Endothelial cell of hepatic sinusoid (primary cell): ENCODE data around the gene CASD1.

Source experiments
- in situ Hi-C: cut with HindIII; loops from 2 replicates; pipeline ENCODE4 v1.10.0; 2017; ENCODE audit warnings: low sequenced_read_pairs

The CASD1 gene

GRCh38 chr7:94509264-94509886 lies at the start of gene CASD1:
Gene CASD1 (plus strand): TSS chr7:94509809. CDS start chr7:94510085, 276 bp downstream.
- in situ Hi-C loops = no loop called here

DNA sequence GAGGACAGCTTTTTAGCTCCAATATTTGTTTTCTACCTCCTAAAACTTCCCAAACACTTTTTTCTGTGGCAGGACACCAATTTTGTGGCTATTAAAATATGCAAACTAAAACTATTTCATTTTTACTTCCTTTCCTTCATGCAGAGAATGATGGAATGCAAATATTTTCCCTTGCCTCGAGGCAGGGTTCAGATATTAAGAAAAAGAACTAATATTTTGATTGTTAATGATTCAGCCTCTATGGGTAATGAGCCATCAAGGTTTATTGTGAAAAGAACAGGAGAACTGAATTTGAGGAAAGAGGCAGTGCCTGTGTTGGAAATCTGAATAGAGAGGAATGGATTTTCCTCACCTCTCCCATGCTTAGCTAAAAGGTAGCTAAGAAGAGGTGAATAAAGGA lies 43.1 kb upstream of the CASD1 start:
- in situ Hi-C loops = no loop called here

DNA sequence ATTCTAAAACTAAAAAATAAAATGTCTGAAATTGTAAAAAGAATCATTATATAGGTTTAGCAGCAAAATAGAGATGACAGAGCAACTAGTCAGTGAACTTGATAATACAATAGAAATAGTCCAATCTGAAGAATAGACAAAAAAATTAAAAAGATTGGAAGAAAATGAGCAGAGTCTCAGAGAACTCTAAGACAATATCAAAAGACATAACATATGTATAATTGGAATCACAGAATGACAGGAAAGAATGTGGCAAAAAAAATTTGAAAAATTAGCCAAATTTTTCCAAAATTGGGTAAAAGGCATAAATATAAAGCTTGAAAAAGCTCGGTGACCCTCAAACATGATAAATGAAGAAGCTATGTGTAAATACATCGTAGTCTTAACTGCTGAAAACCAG lies 38.0 kb upstream of the CASD1 start:
- in situ Hi-C loops = no loop called here

DNA sequence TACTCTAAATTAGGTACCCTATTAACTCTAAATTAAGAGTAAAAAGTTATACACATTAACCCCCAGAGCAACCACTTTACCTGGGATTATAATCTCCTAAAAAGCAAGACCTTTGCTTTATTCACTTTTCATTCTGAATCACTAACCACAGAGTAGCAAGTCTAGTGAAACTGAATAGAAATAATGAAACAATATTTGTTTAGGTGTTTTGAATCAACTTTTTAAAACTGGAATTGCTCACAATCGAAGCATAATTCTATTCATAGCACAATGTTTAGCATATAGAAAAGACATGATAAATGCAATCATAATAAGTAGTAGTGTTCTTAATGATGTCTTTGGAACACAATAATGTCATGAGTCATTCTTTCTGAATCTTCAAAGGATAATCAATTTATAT lies 37.0 kb upstream of the CASD1 start:
- in situ Hi-C loops = no loop called here

- in situ Hi-C loops = no loop called here
Observed at GRCh38 chr7:94476251-94476840, 33.3 kb upstream of the CASD1 start.

DNA sequence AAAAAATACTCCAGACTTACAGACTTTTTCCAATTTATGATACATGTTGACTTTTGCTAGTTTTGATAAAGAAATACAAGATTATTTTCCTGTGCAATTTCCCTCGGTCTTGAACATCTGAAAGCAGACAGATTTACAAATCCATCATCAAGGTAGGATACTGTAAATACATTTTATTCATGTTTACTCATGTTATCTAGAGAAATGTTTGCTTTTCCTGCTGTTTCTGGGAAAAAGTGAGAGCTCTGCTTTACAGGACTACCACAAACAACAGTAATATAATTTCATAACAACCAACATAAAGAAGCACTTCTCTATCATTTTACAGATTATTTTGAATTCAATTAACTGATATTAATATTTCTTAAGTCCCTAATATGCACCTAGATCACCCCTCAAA lies 31.7 kb upstream of the CASD1 start:
- in situ Hi-C loops = no loop called here

DNA sequence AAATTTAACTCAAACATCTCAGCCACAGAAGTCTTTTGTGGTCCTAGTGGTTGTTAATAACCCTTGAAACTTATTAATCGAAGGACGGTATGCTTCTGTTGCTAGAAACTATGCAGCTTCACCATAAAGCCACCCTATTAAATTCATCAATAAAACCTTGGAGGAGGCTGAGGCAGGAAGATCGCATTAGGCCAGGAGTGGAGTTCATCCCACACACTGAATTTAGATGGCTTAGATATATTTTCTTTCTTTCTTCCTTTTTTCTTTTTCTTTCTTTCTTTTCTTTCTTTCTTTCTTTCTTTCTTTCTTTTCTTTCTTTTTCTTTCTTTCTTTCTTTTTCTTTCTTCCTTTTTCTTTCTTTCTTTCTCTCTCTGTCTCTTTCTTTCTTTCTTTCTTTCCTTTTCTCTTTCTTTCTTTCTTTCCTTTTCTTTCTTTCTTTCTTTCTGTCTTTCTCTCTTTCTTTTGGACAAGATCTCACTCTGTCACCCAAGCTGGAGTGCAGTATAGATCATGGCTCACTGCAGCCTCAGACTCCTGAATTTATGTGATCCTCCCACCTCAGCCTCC lies 30.9 kb upstream of the CASD1 start:
- in situ Hi-C loops = no loop called here

GRCh38 chr7:94481279-94481678 lies 28.3 kb upstream of the CASD1 start:
- in situ Hi-C loops = no loop called here

DNA sequence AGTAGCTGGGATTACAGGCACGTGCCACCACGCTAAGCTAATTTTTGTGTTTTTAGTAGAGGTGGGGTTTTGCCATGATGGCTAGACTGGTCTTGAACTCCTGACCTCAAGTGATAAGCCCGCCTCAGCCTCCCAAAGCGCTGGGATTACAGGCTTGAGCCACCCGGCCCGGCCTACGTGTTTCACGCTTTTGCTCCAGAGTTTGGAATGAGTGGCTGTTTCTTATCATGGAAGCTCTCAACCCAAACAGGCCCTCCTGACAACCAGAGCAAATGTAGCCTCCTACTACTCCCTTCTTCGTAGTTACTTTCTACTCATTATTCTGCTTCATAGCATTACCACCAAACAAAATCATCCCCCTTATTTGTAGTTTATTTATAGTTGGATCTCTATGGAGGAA lies 26.8 kb upstream of the CASD1 start:
- in situ Hi-C loops = no loop called here

- in situ Hi-C loops = no loop called here
Observed at GRCh38 chr7:94483843-94484242, 25.8 kb upstream of the CASD1 start.

- in situ Hi-C loops = no loop called here
Observed at GRCh38 chr7:94486216-94486615, 23.4 kb upstream of the CASD1 start.

DNA sequence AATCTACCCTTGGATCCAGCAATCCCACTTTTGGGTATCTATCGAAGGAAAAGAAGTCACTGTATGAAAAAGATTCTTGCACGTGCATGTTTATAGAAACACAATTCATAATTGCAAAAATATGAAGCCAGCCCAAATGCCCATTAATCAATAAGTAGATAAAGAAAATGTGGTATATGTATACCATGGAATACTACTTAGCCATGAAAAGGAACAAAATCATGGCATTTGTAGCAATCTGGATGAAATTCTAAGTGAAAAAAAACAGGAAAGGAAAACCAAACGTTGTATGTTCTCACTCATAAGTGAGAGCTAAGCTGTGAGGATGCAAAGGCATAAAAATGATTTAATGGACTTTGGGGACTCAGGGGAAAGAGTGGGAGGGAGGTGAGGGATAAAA lies 18.2 kb upstream of the CASD1 start:
- in situ Hi-C loops = no loop called here

DNA sequence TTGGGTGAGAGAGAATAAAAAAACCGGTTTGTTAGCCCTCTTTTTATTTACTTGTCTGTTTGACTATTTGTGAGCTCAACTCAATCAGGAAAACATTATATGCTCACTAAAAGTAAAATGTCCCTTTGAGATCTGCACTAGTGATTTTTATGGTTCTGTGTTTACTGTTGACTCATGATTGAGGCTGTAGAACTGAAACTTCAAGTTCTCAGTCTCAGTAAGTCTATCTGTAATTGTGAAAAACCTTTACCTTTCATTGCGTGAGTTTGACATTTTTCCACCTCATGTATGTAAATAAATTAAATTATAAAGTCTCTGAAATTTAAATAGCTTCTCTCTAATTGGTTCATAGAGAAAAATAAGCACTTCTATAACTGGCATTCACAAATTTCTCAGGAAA lies 17.0 kb upstream of the CASD1 start:
- in situ Hi-C loops = no loop called here

DNA sequence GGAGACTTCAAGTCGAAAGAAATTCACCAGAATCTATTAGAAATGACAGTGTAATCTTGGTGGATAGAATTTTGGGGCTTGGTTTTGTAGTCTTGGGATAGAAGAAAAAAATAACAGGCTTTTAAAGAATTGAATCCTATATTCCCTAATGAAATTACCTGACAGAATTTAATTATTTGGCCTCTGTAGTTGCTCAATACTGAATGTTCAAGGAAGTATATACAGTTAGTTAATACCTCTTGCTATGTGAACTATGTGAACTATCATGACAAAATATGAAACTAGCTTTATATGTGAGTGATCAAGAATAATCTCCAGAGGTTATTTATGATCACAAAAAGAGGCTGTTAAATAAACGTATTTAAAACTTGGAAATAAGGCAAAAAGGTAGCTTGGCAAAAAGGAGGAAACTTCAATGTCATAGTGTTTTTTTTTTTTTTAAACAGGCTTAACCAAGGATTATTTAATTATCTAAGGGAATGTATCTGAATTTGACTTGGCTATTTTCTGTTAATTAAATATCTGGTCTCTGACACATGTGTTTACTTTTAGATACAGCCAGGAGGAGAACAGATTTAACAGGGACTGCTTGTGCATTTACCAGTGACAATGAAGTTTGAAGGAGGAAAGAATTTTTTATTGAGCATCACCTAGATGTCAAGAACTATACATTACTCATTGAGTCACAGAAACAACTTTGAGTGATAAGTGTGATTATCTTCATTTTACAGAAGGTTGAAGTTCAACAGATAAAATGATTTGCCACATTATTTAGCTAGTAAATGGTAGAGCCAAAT lies 11.5 kb upstream of the CASD1 start:
- in situ Hi-C loops = no loop called here

DNA sequence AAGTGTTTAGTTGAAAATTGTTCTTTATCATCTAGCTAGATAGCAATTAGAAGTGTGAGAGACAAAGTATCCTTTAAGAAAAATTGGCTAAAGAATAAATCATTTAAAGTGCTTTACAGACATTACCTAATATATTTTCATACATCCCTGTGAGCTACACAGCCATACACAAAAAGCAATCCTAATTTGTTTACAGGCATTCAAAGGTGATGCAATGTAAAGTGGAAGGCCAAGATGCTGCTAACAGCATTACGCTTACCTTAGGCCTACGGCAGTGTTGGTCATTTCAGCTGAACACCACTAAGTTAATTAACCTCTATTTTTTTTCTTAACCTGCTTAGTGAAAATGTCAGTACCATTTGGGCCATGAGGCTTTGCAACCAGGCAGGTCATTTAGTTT lies 10.7 kb upstream of the CASD1 start:
- in situ Hi-C loops = no loop called here

GRCh38 chr7:94507462-94507861 lies 2.1 kb upstream of the CASD1 start:
- in situ Hi-C loops = no loop called here

DNA sequence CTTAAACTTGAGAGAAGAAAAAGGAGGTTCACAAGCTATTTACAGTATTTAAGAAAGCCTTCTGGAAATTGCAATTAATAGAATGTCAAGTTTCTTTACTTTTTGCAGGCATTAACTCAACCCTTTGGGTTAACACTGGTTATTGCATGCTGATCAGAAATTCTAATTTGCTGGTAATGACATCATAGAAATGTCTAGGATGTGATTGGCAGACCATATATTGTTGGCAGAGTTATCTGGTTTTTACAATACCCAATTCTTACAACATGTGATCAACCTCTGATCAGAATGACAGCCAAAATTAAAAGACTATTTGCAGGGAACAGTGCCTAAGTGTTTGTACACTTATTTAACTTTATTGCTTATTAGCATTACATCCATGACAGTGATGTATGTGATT lies 1.6 kb upstream of the CASD1 start:
- in situ Hi-C loops = no loop called here

GRCh38 chr7:94509887-94510581 lies 425 bp downstream of the CASD1 start:
- in situ Hi-C loops = no loop called here

GRCh38 chr7:94510582-94511496 lies 1.2 kb downstream of the CASD1 start:
- in situ Hi-C loops = no loop called here

- in situ Hi-C loops = no loop called here
Observed at GRCh38 chr7:94511718-94512117, 2.1 kb downstream of the CASD1 start.
